Common myeloid progenitor, CD34-positive (primary cell): ENCODE results near the gene ATP8A1.

Experiments used
- CTCF ChIA-PET: fragments of 350-600 bp; sonication (Branson Sonifier 250); formaldehyde crosslinking; loops from one replicate; lab custom pipeline; 2021; ENCODE audit warnings: antibody characterized with exemption; lab: Charles Lee
- POLR2A ChIA-PET: fragments of 350-600 bp; sonication (Branson Sonifier 250); formaldehyde crosslinking; loops from one replicate; lab custom pipeline; 2021; ENCODE audit warnings: antibody characterized with exemption; lab: Charles Lee
- DNase-seq, 3 donors: peaks; one replicate each; pipeline versions ENCODE4 v3.0.0 to v3.0.0-alpha.2; 2013
- H3K27ac ChIP-seq, 2 experiments: 1 replicate in 1 of 2; 2 replicates in 1 of 2; pipeline ENCODE4 v1.7.0; 2013; ENCODE audit warnings: inconsistent platforms in 2 of 2, low read length in 2 of 2, mild to moderate bottlenecking in 2 of 2, low read depth in 1 of 2, moderate library complexity in 1 of 2; ENCODE audit not compliant: severe bottlenecking in 2 of 2, insufficient read depth in 1 of 2, poor library complexity in 1 of 2
- H3K27me3 ChIP-seq, 5 experiments: replicated peaks in 2 of 5; 1 replicate in 3 of 5; 2 replicates in 2 of 5; pipeline versions ENCODE4 v1.6.1 to v1.7.0; 2013; ENCODE audit warnings: low read length in 4 of 5, mild to moderate bottlenecking in 2 of 5, moderate library complexity in 2 of 5, inconsistent platforms in 1 of 5; ENCODE audit not compliant: insufficient read depth in 5 of 5, control insufficient read depth in 4 of 5
- H3K36me3 ChIP-seq, 4 experiments: 1 replicate in 2 of 4; 2 replicates in 2 of 4; pipeline versions ENCODE4 v1.6.1 to v1.7.0; 2013; ENCODE audit warnings: low read length in 3 of 4, control low read depth in 1 of 4, mild to moderate bottlenecking in 1 of 4; ENCODE audit not compliant: control insufficient read depth in 4 of 4, insufficient read depth in 4 of 4
- H3K4me1 ChIP-seq, 4 experiments: 1 replicate in 3 of 4; 2 replicates in 1 of 4; pipeline versions ENCODE4 v1.6.1 to v1.7.1; 2013; ENCODE audit warnings: low read length in 3 of 4, mild to moderate bottlenecking in 3 of 4, control low read depth in 1 of 4, inconsistent platforms in 1 of 4, moderate library complexity in 1 of 4; ENCODE audit not compliant: control insufficient read depth in 4 of 4, insufficient read depth in 4 of 4; ENCODE audit errors: control extremely low read depth in 1 of 4
- H3K4me3 ChIP-seq, 7 experiments: 1 replicate in 4 of 7; 2 replicates in 3 of 7; pipeline versions ENCODE4 v1.5.1 to v1.7.0; 2013; ENCODE audit warnings: mild to moderate bottlenecking in 7 of 7, low read length in 6 of 7, moderate library complexity in 6 of 7, inconsistent platforms in 2 of 7, low read depth in 2 of 7, control low read depth in 1 of 7; ENCODE audit not compliant: insufficient read depth in 4 of 7, control insufficient read depth in 1 of 7; ENCODE audit errors: extremely low read depth in 1 of 7
- H3K9me3 ChIP-seq, 5 experiments: 1 replicate in 4 of 5; 2 replicates in 1 of 5; pipeline versions ENCODE4 v1.6.1 to v1.7.1; 2013; ENCODE audit warnings: low read length in 4 of 5, mild to moderate bottlenecking in 2 of 5, inconsistent platforms in 1 of 5, low read depth in 1 of 5, moderate library complexity in 1 of 5; ENCODE audit not compliant: control insufficient read depth in 4 of 5, insufficient read depth in 2 of 5; ENCODE audit errors: control extremely low read depth in 1 of 5
- WGBS: methylation state at CpG from one replicate; pipeline ENCODE4 v1.1.5; 2013; ENCODE audit not compliant: insufficient coverage; 5-methylcytosine and 5-hydroxymethylcytosine counted together

The ATP8A1 gene

DNA sequence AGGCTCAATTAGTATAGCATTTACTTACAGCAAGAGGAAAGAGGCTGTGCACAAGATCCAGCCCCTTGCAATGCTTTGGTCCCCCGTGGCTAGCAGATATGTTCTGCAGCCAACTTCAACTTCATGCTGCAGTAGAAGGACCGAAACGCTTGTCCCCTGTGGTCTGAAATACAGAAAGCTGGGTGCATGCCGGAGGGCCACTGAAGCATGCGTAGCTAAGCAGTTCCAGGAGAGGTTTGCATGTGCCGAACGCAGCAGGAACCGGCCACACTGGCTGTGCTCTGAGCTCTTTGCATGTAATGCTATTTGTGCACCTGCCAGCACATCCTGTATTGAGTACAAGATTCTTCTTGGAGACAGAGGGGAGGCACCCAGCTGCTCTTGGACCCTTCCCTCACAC lies 295.4 kb downstream of the ATP8A1 start:
- no peak for DNase-seq
- 95% methylated on average over 8 of the region's 8 CpGs for WGBS
- H3K4me3 ChIP-seq, result no peak overlapping the region
- peaks cover 0 to 2% (median 0%) of the 10 kb centered on the region in 4 experiments for H3K4me1 ChIP-seq
- H3K9me3 ChIP-seq, result no peaks in the 10 kb centered on the region
- peaks cover 0 to 4% (median 2%) of the 10 kb centered on the region in 5 experiments for H3K27me3 ChIP-seq
- CTCF ChIA-PET, result no interaction called here
- H3K36me3 ChIP-seq, result no peaks in the 10 kb centered on the region
- no peak overlapping the region for H3K27ac ChIP-seq
- POLR2A ChIA-PET, result no interaction called here

DNA sequence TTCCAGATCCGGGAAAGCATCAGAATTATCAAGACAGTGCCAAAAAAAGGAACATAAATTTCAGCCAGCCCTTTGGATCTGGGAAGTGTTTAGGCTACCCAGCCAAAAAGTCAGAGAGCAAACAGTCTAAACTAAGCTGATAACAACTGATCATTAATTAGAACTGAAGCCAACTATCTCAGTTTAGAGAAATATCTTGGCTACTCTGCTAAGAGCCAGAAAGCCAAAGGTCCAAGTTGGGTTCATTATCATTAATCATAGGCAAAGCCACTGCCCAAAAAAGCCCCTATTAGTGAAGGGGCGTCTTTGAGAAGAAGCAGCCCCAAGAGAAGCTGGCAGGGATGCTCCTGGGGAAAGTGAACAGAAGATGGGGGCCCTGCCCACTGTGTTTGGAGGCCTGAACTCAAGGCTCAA lies 296.6 kb downstream of the ATP8A1 start:
- ChIA-PET POLR2A (no interaction called here), CTCF (interaction anchor here (1.0 kb wide), 1 partner anchor 12 kb away, joined by 3 read pairs; no protein-coding TSS in a partner anchor)
- H3K27ac ChIP-seq, result no peak overlapping the region
- no peak overlapping the region for H3K4me3 ChIP-seq
- no peaks in the 10 kb centered on the region for H3K36me3 ChIP-seq
- no CpG with 5 or more reads among the region's 2 CpGs for WGBS
- no peak for DNase-seq
- H3K27me3 ChIP-seq, result peaks cover 0 to 4% (median 2%) of the 10 kb centered on the region in 5 experiments
- H3K9me3 ChIP-seq, result no peaks in the 10 kb centered on the region
- peaks cover 0 to 2% (median 0%) of the 10 kb centered on the region in 4 experiments for H3K4me1 ChIP-seq

DNA sequence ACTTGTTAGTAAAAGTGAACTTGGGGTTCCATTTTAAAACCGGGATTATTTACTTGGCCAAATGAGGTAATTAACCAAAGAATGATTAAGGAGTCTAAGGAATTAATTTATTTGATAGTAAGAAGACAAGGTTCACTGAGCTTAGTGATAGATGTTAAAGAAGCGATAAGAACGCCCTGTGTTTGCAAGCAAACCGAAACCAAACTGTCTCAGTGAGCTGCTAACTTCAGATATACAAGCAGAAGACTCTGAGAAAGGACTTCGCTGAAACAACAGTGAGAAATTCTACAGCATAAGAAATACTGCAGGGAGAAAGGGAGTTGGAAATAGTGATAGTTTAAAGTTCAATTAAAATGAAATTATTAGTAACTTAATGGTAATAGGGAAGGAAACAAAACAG lies 297.2 kb downstream of the ATP8A1 start:
- peak in 1 of 3 donors; percentile 1 for DNase-seq
- H3K27me3 ChIP-seq, result peaks cover 0 to 4% (median 2%) of the 10 kb centered on the region in 5 experiments
- no peak overlapping the region for H3K4me3 ChIP-seq
- H3K4me1 ChIP-seq, result peaks cover 0 to 2% (median 0%) of the 10 kb centered on the region in 4 experiments
- no peaks in the 10 kb centered on the region for H3K36me3 ChIP-seq
- CTCF ChIA-PET, result interaction anchor here (1.0 kb wide), 1 partner anchor 12 kb away, joined by 3 read pairs; no protein-coding TSS in a partner anchor
- H3K27ac ChIP-seq, result no peak overlapping the region
- 96% methylated on average over 3 of the region's 5 CpGs for WGBS
- POLR2A ChIA-PET, result interaction anchor here (0.7 kb wide), 1 partner anchor 170 kb away, joined by 4 read pairs; no protein-coding TSS in a partner anchor
- no peaks in the 10 kb centered on the region for H3K9me3 ChIP-seq
